Ovary (tissue), 9 donors: Measurements from ENCODE around the gene PMM2. TPM values are rescaled to one million over a fixed set of nuclear protein-coding genes. Genes with fewer than 3 reads are reported as not detected.

ENCODE experiments used
- DNase-seq, 5 donors: peaks; one replicate each; pipeline ENCODE4 v3.0.0-alpha.2; 2019 to 2020
- H3K27ac ChIP-seq, 2 donors: fragments of 200-600 bp; one replicate each; pipeline versions ENCODE4 v1.5.1 to v1.8.0; 2019 to 2022
- H3K27me3 ChIP-seq: fragments of 200-600 bp; one replicate; pipeline ENCODE4 v1.8.0; 2022
- H3K36me3 ChIP-seq: fragments of 200-600 bp; sonication (generic); one replicate; pipeline ENCODE4 v1.5.1; 2019
- H3K4me1 ChIP-seq: one replicate; pipeline ENCODE4 v1.8.1; 2013; ENCODE audit warnings: mild to moderate bottlenecking, moderate library complexity; ENCODE audit not compliant: insufficient read depth
- H3K4me3 ChIP-seq: fragments of 200-600 bp; sonication (generic); one replicate; pipeline ENCODE4 v1.5.1; 2017
- H3K9me3 ChIP-seq, 2 donors: fragments of 200-600 bp in 1 of 2; sonication (generic) in 1 of 2; one replicate each; pipeline versions ENCODE4 v1.5.1 to v1.8.1; 2013 to 2019; ENCODE audit warnings: mild to moderate bottlenecking in 1 of 2, moderate library complexity in 1 of 2
- EP300 ChIP-seq: sonication (generic); formaldehyde crosslinking; IDR thresholded peaks from one replicate; pipeline ENCODE4 v1.6.1; 2017; ENCODE audit warnings: antibody characterized with exemption
- POLR2A ChIP-seq: fragments of 450-650 bp; IDR thresholded peaks from one replicate; pipeline ENCODE4 v1.6.1; 2017; ENCODE audit warnings: antibody characterized with exemption, mild to moderate bottlenecking, moderate library complexity
- WGBS, 3 donors: extraction: QIAGEN DNeasy Blood & Tissue Kit in 1 of 3; methylation state at CpG; one replicate each; pipeline versions ENCODE4 v1.1.5 to v1.1.7; 2013 to 2017; 5-methylcytosine and 5-hydroxymethylcytosine counted together
- intact Hi-C, 4 donors: fragments of 100-400 bp; cut with DNase I; formaldehyde crosslinking; loops; one replicate each; pipeline versions ENCODE4 v1.11.0 to v1.15.1; 2022 to 2023
- polyA plus RNA-seq, 2 donors: library from polyadenylated mRNA; stranded (reverse); fragments of 200-250 nt in 1 of 2; fragments of 350-450 nt in 1 of 2; fragmentation: Illumina TruSeq in 1 of 2; extraction: RNeasy Lipid Tissue Mini Kit (QIAGEN cat#74804) in 1 of 2; gene quantifications; one replicate each; pipeline ENCODE4 v1.2.3, GENCODE V29; 2013 to 2014
- total RNA-seq, 7 donors: library from RNA; depleted of rRNA in 2 of 7; stranded (reverse); fragments of >200 nt in 2 of 7; fragmentation: NEBNext Ultra II Directional in 3 of 7; extraction: Animal tissue kit (Norgen Biotek cat#: 25700) in 3 of 7; gene quantifications; one replicate each; pipeline versions ENCODE4 v1.1.0 to v1.2.4, GENCODE V29; 2016 to 2023
- TF ChIP-seq, protein P1 (sequence below), 3 donors: fragments of 450-650 bp in 2 of 3; fragments of 200-600 bp in 1 of 3; IDR thresholded peaks; one replicate each; pipeline versions ENCODE4 v1.5.1 to v1.8.0; 2016 to 2022; ENCODE audit warnings: antibody characterized with exemption in 3 of 3, mild to moderate bottlenecking in 1 of 3
- donor health status: DM: no; HTN: no; CAD: no; lungs with moderate emphysema.
- donor health status: DM: no; HTN: no; CAD: no.
- donor health status: Bipolar disorder and iron deficiency.
- donor health status: DM: yes; HTN: yes; CAD: no.
- donor health status: DM: no; HTN: no; CAD: no.
- donor health status: DM: yes; HTN: yes; CAD: no.

Gene PMM2
- total and polyA plus RNA-seq, 9 donors = 9.6 to 38.6 (median 23.1) TPM

DNA sequence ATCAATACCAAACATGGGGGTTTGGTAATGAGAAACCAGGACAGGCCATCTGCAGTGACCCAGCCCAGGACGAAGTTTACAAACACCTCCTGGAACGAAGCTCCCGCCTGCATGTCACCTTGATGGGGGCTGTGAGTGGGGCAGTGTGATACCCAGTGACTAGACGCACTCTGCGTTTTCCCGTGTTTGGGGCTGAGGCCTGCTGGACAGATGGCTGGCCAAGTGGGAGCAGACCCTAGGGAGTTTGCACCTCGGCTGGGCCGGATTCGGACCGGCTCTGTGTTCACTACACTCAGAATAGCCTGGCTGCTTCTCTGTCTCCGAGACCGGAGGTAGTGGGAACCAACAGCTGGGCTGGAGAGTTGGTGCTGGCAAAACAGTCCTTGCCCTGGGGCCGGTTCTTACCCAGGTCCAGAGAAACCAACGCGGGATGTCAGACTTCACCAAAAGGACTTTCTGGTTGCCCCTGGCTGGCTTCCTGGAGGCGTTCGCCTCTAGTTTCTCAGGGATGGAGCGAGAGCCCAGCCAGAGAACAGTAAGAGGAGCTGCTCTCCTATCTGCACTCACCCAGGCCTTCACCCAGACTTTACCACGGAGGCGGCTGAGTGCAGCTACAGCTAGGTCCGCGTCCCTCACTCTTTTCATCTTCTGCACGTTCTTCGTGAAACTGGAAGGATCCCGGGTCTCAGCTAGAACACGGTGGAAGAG lies 50.7 kb downstream of the PMM2 start:
- TF ChIP-seq POLR2A (no peak), EP300 (no peak)
- TF ChIP-seq, protein P1, sequence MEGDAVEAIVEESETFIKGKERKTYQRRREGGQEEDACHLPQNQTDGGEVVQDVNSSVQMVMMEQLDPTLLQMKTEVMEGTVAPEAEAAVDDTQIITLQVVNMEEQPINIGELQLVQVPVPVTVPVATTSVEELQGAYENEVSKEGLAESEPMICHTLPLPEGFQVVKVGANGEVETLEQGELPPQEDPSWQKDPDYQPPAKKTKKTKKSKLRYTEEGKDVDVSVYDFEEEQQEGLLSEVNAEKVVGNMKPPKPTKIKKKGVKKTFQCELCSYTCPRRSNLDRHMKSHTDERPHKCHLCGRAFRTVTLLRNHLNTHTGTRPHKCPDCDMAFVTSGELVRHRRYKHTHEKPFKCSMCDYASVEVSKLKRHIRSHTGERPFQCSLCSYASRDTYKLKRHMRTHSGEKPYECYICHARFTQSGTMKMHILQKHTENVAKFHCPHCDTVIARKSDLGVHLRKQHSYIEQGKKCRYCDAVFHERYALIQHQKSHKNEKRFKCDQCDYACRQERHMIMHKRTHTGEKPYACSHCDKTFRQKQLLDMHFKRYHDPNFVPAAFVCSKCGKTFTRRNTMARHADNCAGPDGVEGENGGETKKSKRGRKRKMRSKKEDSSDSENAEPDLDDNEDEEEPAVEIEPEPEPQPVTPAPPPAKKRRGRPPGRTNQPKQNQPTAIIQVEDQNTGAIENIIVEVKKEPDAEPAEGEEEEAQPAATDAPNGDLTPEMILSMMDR (IDR thresholded peaks at IDR 0.05) = no peak
- Histone ChIP-seq H3K4me1 (peaks cover 9% of the 10 kb centered on the region), H3K36me3 (no peaks in the 10 kb centered on the region), H3K27ac (no peak overlapping the region), H3K27me3 (no peaks in the 10 kb centered on the region), H3K9me3 (no peaks in the 10 kb centered on the region), H3K4me3 (no peak overlapping the region)
- intact Hi-C loops = no loop called here
- WGBS, 3 donors = 87 to 89% (median 88%) methylated on average over 22 to 26 of the region's 26 CpGs
- DNase-seq = no peak

DNA sequence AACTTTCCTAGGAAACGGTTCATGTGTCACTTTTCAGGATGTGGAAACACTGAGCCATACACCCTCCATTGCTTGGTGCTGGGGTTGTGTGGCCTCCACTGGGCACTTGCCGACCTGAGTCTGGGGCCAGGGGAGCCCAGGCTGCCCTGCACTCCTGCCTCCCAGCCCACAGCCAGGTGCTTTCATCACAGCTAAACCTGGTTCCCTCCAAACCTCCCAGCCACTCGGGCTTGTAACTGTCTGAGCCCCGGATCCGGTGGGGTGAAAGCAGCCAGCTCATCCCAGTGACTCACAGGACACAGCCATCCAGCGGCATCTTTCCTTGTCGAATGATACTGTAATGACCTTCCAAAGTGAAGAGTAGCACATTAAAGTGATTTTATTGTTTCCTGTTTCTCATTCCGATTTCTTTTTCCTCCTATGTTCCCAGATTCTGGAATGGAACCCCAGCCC lies 51.3 kb downstream of the PMM2 start:
- DNase-seq = no peak
- TF ChIP-seq EP300 (no peak), POLR2A (no peak)
- TF ChIP-seq, protein P1 (IDR thresholded peaks at IDR 0.05) = no peak
- no peaks in the 10 kb centered on the region for H3K36me3 ChIP-seq
- no peak overlapping the region for H3K4me3 ChIP-seq
- no peaks in the 10 kb centered on the region for H3K27me3 ChIP-seq
- no peaks in the 10 kb centered on the region for H3K9me3 ChIP-seq
- H3K27ac ChIP-seq = no peak overlapping the region
- peaks cover 10% of the 10 kb centered on the region for H3K4me1 ChIP-seq
- 65 to 68% (median 66%) methylated on average over 8 of the region's 8 CpGs for WGBS, 3 donors
- intact Hi-C loops = no loop called here

DNA sequence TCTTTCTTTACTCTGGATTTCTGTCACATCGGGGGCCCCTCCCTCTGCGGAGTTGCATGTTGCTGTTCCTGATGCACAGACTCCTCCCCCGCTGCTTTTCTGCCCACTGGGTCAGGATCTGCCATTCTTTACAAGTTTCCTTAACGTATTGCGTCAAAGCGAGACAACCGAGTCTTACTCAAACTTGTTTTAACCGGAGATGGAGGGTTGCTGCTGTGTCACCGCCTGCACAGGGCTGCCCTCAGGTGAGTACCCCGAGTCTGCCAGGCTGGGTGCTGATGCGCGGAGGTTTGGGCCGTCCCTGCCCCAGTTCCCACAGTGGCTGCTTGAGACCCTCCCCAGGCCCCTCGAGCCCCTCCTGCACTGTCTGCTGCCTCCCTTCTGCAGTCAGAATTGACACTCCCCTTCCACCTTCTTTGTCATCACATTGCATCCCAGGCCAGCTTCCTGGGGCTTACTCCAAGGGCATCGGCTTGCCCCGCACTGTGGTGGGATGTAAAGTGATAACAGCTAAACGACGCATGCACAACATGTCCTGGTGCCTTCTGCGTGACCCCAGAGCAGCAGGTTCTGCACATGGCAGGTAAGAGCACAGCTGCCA lies 51.9 kb downstream of the PMM2 start:
- no peaks in the 10 kb centered on the region for H3K9me3 ChIP-seq
- no peak for TF ChIP-seq EP300
- TF ChIP-seq, protein P1 (IDR thresholded peaks at IDR 0.05) = no peak
- no peak for TF ChIP-seq POLR2A
- intact Hi-C loops = no loop called here
- no peak overlapping the region for H3K27ac ChIP-seq
- H3K36me3 ChIP-seq = no peaks in the 10 kb centered on the region
- 78 to 79% (median 78%) methylated on average over 19 of the region's 19 CpGs for WGBS, 3 donors
- no peak overlapping the region for H3K4me3 ChIP-seq
- no peaks in the 10 kb centered on the region for H3K27me3 ChIP-seq
- H3K4me1 ChIP-seq = peaks cover 10% of the 10 kb centered on the region
- no peak for DNase-seq

DNA sequence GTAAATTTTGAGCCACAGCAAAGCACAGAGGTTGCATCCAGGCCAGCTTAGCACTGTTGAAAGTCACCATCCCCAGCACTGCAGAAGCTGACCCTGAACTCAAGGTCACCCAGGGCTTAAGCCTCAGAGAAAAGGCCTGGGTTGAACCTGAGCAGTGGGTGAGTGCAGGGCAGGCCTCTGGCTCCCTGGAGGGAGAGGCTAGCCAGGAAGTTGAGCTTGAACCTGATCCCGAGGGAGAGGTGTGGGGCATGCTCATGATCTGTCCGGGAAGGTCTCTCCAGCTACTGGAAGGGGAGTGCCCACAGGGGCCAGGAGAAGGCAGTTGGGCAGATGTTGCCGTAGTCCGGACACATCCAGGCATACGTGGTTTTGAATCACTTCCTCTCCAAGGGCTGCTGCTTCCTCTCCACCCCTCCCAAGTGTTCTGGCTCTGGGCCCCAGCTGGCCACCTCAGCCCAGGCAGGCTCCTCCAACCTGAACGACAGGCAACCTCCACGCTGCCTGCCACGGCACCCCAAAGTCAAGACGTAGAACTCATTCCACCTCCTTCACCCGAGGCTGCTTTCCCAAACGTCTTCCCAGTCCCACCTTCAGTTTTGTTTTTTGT lies 52.7 kb downstream of the PMM2 start:
- H3K9me3 ChIP-seq = no peaks in the 10 kb centered on the region
- TF ChIP-seq EP300 = no peak
- TF ChIP-seq, protein P1 (IDR thresholded peaks at IDR 0.05) = no peak
- no peak for TF ChIP-seq POLR2A
- peak in 2 of 5 donors; percentile 55 to 64 for DNase-seq
- intact Hi-C loops = no loop called here
- 45 to 51% (median 49%) methylated on average over 11 of the region's 11 CpGs for WGBS, 3 donors
- no peaks in the 10 kb centered on the region for H3K27me3 ChIP-seq
- no peak overlapping the region for H3K4me3 ChIP-seq
- peaks cover 10% of the 10 kb centered on the region for H3K4me1 ChIP-seq
- H3K27ac ChIP-seq = peak overlapping the region in 1 of 2 donors; percentile 42
- no peaks in the 10 kb centered on the region for H3K36me3 ChIP-seq
